ENCODE results near the gene AHNAK.

Gene AHNAK

DNA sequence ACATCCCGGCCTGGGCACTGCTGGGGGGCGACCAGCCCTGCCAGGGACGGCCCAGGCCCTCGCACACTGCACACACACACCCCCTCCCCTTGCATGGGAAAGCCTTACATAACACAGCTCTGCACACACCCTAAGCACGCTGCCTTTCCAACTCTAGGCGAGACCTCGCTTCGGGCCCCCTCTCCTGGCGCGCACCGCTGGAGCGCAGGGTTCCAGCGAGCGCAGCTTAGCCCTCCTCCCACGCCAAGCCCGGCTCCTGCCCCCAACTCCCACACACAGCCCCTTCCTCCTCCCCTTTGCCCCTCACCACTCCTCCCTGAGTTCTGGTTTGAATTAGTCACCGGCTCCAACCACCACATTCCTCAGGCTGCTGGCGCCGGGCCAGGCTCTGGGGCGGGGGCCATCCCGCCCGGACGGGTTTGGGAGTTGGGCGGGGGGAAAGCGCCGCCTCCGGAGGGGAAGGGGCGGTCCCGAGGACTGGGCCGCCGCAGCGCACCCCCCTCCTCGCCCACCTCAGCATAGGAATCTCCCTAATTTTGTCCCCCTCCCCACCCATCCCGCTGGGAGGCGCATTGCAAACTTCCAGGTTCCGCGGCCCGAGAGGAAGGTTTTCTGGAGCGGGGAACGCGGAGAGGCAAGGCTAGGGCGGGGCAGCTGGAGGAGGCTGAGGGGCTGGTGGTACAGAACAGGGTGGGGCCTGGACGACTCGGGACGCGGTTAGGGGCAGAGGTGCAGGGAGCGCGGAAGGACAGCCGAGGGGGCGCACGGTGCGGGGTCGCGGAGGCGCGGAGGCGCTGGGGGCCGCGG lies 966 bp downstream of the AHNAK start (continued):
- TF ChIP-seq, protein P1, sequence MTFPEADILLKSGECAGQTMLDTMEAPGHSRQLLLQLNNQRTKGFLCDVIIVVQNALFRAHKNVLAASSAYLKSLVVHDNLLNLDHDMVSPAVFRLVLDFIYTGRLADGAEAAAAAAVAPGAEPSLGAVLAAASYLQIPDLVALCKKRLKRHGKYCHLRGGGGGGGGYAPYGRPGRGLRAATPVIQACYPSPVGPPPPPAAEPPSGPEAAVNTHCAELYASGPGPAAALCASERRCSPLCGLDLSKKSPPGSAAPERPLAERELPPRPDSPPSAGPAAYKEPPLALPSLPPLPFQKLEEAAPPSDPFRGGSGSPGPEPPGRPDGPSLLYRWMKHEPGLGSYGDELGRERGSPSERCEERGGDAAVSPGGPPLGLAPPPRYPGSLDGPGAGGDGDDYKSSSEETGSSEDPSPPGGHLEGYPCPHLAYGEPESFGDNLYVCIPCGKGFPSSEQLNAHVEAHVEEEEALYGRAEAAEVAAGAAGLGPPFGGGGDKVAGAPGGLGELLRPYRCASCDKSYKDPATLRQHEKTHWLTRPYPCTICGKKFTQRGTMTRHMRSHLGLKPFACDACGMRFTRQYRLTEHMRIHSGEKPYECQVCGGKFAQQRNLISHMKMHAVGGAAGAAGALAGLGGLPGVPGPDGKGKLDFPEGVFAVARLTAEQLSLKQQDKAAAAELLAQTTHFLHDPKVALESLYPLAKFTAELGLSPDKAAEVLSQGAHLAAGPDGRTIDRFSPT (tag by site-specific recombination; IDR thresholded peaks at IDR 0.05) = peak; percentile 80
- TF ChIP-seq GLI4 (tag by site-specific recombination; IDR thresholded peaks at IDR 0.05) (no peak), KLF17 (tag by site-specific recombination; IDR thresholded peaks at IDR 0.05) (peak; percentile 96), ZSCAN16 (tag by site-specific recombination; IDR thresholded peaks at IDR 0.05) (no peak; the same call in 1 of the 2 replicates), ZNF48 (tag by site-specific recombination; IDR thresholded peaks at IDR 0.05) (no peak), ZNF184 (tag by site-specific recombination; IDR thresholded peaks at IDR 0.05) (no peak), MEIS1 (CRISPR knock-in tag; IDR thresholded peaks at IDR 0.05; ENCODE audit: borderline replicate concordance) (no peak), PRDM10 (tag by site-specific recombination; IDR thresholded peaks at IDR 0.05) (peak; percentile 70), ZNF292 (tag by site-specific recombination; IDR thresholded peaks at IDR 0.05; ENCODE audit: borderline replicate concordance, low read depth) (no peak), ZNF623 (tag by site-specific recombination; IDR thresholded peaks at IDR 0.05) (no peak), ZNF76 (tag by site-specific recombination; IDR thresholded peaks at IDR 0.05; ENCODE audit: borderline replicate concordance, low read depth) (no peak; the same call in none of the 2 replicates), ZNF223 (tag by site-specific recombination; IDR thresholded peaks at IDR 0.05) (no peak), ZNF596 (tag by site-specific recombination; IDR thresholded peaks at IDR 0.05) (no peak), ZNF280D (tag by site-specific recombination; IDR thresholded peaks at IDR 0.05) (no peak)
- TF ChIP-seq, protein P2, sequence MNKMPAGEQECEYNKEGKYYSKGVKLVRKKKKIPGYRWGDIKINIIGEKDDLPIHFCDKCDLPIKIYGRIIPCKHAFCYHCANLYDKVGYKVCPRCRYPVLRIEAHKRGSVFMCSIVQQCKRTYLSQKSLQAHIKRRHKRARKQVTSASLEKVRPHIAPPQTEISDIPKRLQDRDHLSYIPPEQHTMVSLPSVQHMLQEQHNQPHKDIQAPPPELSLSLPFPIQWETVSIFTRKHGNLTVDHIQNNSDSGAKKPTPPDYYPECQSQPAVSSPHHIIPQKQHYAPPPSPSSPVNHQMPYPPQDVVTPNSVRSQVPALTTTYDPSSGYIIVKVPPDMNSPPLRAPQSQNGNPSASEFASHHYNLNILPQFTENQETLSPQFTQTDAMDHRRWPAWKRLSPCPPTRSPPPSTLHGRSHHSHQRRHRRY (tag by site-specific recombination; IDR thresholded peaks at IDR 0.05) = no peak
- TF ChIP-seq, protein P3, sequence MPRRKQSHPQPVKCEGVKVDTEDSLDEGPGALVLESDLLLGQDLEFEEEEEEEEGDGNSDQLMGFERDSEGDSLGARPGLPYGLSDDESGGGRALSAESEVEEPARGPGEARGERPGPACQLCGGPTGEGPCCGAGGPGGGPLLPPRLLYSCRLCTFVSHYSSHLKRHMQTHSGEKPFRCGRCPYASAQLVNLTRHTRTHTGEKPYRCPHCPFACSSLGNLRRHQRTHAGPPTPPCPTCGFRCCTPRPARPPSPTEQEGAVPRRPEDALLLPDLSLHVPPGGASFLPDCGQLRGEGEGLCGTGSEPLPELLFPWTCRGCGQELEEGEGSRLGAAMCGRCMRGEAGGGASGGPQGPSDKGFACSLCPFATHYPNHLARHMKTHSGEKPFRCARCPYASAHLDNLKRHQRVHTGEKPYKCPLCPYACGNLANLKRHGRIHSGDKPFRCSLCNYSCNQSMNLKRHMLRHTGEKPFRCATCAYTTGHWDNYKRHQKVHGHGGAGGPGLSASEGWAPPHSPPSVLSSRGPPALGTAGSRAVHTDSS (tag by site-specific recombination; IDR thresholded peaks at IDR 0.05) = no peak
- TF ChIP-seq, protein P4, sequence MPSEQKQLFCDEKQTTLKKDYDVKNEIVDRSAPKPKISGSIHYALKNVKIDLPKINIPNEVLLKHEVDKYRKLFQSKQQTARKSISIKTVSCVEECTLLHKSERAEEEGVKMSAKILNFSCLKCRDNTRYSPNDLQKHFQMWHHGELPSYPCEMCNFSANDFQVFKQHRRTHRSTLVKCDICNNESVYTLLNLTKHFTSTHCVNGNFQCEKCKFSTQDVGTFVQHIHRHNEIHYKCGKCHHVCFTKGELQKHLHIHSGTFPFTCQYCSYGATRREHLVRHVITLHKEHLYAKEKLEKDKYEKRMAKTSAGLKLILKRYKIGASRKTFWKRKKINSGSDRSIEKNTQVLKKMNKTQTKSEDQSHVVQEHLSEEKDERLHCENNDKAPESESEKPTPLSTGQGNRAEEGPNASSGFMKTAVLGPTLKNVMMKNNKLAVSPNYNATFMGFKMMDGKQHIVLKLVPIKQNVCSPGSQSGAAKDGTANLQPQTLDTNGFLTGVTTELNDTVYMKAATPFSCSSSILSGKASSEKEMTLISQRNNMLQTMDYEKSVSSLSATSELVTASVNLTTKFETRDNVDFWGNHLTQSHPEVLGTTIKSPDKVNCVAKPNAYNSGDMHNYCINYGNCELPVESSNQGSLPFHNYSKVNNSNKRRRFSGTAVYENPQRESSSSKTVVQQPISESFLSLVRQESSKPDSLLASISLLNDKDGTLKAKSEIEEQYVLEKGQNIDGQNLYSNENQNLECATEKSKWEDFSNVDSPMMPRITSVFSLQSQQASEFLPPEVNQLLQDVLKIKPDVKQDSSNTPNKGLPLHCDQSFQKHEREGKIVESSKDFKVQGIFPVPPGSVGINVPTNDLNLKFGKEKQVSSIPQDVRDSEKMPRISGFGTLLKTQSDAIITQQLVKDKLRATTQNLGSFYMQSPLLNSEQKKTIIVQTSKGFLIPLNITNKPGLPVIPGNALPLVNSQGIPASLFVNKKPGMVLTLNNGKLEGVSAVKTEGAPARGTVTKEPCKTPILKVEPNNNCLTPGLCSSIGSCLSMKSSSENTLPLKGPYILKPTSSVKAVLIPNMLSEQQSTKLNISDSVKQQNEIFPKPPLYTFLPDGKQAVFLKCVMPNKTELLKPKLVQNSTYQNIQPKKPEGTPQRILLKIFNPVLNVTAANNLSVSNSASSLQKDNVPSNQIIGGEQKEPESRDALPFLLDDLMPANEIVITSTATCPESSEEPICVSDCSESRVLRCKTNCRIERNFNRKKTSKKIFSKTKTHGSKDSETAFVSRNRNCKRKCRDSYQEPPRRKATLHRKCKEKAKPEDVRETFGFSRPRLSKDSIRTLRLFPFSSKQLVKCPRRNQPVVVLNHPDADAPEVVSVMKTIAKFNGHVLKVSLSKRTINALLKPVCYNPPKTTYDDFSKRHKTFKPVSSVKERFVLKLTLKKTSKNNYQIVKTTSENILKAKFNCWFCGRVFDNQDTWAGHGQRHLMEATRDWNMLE (tag by site-specific recombination; conservative IDR thresholded peaks at IDR 0.05; ENCODE audit: low read depth) = no peak
- TF ChIP-seq, protein P5, sequence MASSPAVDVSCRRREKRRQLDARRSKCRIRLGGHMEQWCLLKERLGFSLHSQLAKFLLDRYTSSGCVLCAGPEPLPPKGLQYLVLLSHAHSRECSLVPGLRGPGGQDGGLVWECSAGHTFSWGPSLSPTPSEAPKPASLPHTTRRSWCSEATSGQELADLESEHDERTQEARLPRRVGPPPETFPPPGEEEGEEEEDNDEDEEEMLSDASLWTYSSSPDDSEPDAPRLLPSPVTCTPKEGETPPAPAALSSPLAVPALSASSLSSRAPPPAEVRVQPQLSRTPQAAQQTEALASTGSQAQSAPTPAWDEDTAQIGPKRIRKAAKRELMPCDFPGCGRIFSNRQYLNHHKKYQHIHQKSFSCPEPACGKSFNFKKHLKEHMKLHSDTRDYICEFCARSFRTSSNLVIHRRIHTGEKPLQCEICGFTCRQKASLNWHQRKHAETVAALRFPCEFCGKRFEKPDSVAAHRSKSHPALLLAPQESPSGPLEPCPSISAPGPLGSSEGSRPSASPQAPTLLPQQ (tag by site-specific recombination; IDR thresholded peaks at IDR 0.05) = no peak; the same call in 1 of the 2 replicates

Data from HEK293 (cell line).